Activated CD4-positive, alpha-beta memory T cell treated with anti-CD3 and anti-CD28 coated beads, Interleukin-2, amount 10 ng/mL, durations not matched to agents 7 days and 5 days (primary cell): ENCODE data around the gene FES. TPM values are rescaled to one million over a fixed set of nuclear protein-coding genes. Genes with fewer than 3 reads are reported as not detected.

Source experiments
- CTCF ChIA-PET: fragments of 350-600 bp; sonication (Branson Sonifier 250); formaldehyde crosslinking; loops from one replicate; lab custom pipeline; 2021; ENCODE audit warnings: antibody characterized with exemption, inconsistent platforms; lab: Charles Lee
- POLR2A ChIA-PET: fragments of 350-600 bp; sonication (Branson Sonifier 250); formaldehyde crosslinking; loops from one replicate; lab custom pipeline; 2021; ENCODE audit warnings: antibody characterized with exemption; lab: Charles Lee
- DNase-seq: peaks from one replicate; pipeline ENCODE4 v3.0.0-alpha.2; 2020
- H3K27ac Mint-ChIP-seq: one replicate; pipeline ENCODE4 v1.8.0; 2021; ENCODE audit warnings: mild to moderate bottlenecking, mixed read lengths
- H3K27me3 Mint-ChIP-seq: one replicate; pipeline ENCODE4 v1.8.0; 2021; ENCODE audit warnings: mixed read lengths
- H3K36me3 Mint-ChIP-seq: one replicate; pipeline ENCODE4 v1.8.0; 2021; ENCODE audit warnings: low read depth, mixed read lengths
- H3K4me1 Mint-ChIP-seq: one replicate; pipeline ENCODE4 v1.8.0; 2021; ENCODE audit warnings: mixed read lengths
- H3K4me3 Mint-ChIP-seq: one replicate; pipeline ENCODE4 v1.8.0; 2021; ENCODE audit warnings: mild to moderate bottlenecking, mixed read lengths
- H3K9me3 Mint-ChIP-seq: one replicate; pipeline ENCODE4 v1.8.0; 2021; ENCODE audit warnings: mixed read lengths
- total RNA-seq, 2 experiments: library from RNA; stranded (reverse); gene quantifications; one replicate each; pipeline ENCODE4 v1.2.3, GENCODE V29; 2021

Gene FES
- 10 to 100 TPM; 31.2 to 32.4 TPM for total RNA-seq

GRCh38 chr15:90883976-90884718 is at the start of gene FES:
FES (plus strand) TSS chr15:90884504; CDS start chr15:90885046, 542 bp downstream.
- peaks cover 50% of the 10 kb centered on the region for H3K36me3 Mint-ChIP-seq
- H3K9me3 Mint-ChIP-seq: no peaks in the 10 kb centered on the region
- H3K27ac Mint-ChIP-seq: peak within 1 kb of the TSS; percentile 78
- peak within 1 kb of the TSS; percentile 41 for H3K4me3 Mint-ChIP-seq
- H3K4me1 Mint-ChIP-seq: peaks cover 58% of the 10 kb centered on the region
- POLR2A ChIA-PET: interaction anchor here (0.7 to 4.6 kb wide), 14 partner anchors 8 to 236 kb away, joined by 3 to 26 read pairs (median 13); partner anchors contain the start of genes BLM and HDDC3
- DNase-seq: no peak
- CTCF ChIA-PET: interaction anchor here (1.2 to 3.5 kb wide), 7 partner anchors 10 to 564 kb away, joined by 3 to 36 read pairs (median 10); partner anchors contain the start of genes BLM, HDDC3 and UNC45A
- H3K27me3 Mint-ChIP-seq: no peaks in the 10 kb centered on the region

- Mint-ChIP-seq H3K36me3 (peaks cover 22% of the 10 kb centered on the region), H3K27me3 (no peaks in the 10 kb centered on the region), H3K4me3 (no peak overlapping the region), H3K4me1 (peaks cover 87% of the 10 kb centered on the region), H3K9me3 (no peaks in the 10 kb centered on the region), H3K27ac (peak overlapping the region; percentile 62)
- POLR2A ChIA-PET: interaction anchor here (1.8 to 6.4 kb wide), 3 partner anchors 9 to 19 kb away, joined by 6 to 89 read pairs (median 6); no protein-coding TSS in a partner anchor
- CTCF ChIA-PET: no interaction called here
- no peak for DNase-seq
Measured at GRCh38 chr15:90834626-90835025, 49.7 kb upstream of the FES start.

- Mint-ChIP-seq H3K27ac (peak overlapping the region; percentile 90), H3K4me3 (peak overlapping the region; percentile 79), H3K9me3 (no peaks in the 10 kb centered on the region), H3K36me3 (peaks cover 22% of the 10 kb centered on the region), H3K27me3 (no peaks in the 10 kb centered on the region), H3K4me1 (peaks cover 82% of the 10 kb centered on the region)
- ChIA-PET POLR2A (interaction anchor here (1.1 to 9.2 kb wide), 2 partner anchors 14 to 34 kb away, joined by 4 to 153 read pairs; no protein-coding TSS in a partner anchor), CTCF (interaction anchor here (2.4 kb wide), 1 partner anchor 18 kb away, joined by 12 read pairs; no protein-coding TSS in a partner anchor)
- DNase-seq: no peak
Measured at GRCh38 chr15:90836296-90836871, 47.9 kb upstream of the FES start.

DNA sequence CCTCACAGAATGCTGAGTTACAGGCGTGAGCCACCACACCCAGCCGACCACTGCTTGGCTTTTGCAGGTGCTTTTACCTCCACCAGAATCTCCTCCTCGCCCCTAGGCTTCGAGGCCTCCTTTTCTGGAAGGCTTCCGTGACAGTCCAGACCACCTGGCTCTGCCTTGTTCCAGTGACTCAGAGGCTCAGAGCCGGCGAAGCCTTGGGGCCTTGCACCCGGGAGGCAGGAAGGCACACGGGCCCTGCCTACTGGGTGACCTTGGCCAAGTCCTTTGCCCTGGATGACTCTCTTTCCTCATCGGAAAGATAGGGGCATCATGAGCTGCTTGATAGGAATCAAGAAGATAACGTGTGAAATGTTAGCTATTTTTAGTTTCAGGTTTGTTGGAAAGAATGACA is 47.2 kb upstream of the FES start:
- Mint-ChIP-seq H3K36me3 (peaks cover 28% of the 10 kb centered on the region), H3K27ac (peak overlapping the region; percentile 90), H3K27me3 (no peaks in the 10 kb centered on the region), H3K4me1 (peaks cover 83% of the 10 kb centered on the region), H3K4me3 (peak overlapping the region; percentile 79), H3K9me3 (no peaks in the 10 kb centered on the region)
- CTCF ChIA-PET: interaction anchor here (0.7 to 3.6 kb wide), 7 partner anchors 12 to 188 kb away, joined by 3 to 20 read pairs (median 7); partner anchors contain the start of gene HDDC3
- POLR2A ChIA-PET: interaction anchor here (1.2 to 9.2 kb wide), 14 partner anchors 10 to 238 kb away, joined by 3 to 153 read pairs (median 16); partner anchors contain the start of genes HDDC3 and MAN2A2
- peak; percentile 53 for DNase-seq

DNA sequence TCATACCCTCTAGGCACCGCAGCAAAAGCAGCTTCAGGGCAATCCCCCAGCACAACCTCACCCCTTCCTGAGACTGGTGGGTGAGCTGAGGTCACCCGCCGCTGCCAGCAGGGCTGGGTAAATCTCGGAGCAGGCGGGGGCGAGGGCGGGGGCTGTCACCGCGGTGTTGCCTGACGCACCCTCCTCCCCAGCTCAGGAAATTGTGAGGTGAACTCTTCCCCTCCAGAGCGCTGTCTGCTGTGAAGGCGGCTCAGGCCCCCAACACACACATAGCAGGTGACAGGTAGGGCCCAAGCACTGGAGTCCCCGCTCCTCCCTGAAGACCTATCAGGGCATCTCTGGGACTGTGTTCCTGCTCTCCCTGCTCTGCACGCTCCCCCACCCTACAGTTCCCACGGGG is 46.2 kb upstream of the FES start:
- ChIA-PET POLR2A (interaction anchor here (0.9 to 9.2 kb wide), 24 partner anchors 8 to 456 kb away, joined by 3 to 153 read pairs (median 8); partner anchors contain the start of genes BLM, FURIN, HDDC3 and IQGAP1), CTCF (interaction anchor here (1.1 to 3.6 kb wide), 9 partner anchors 8 to 93 kb away, joined by 3 to 20 read pairs (median 6); partner anchors contain the start of gene HDDC3)
- H3K27ac Mint-ChIP-seq: peak overlapping the region; percentile 90
- DNase-seq: peak; percentile 93
- H3K4me1 Mint-ChIP-seq: peaks cover 81% of the 10 kb centered on the region
- H3K27me3 Mint-ChIP-seq: no peaks in the 10 kb centered on the region
- peaks cover 32% of the 10 kb centered on the region for H3K36me3 Mint-ChIP-seq
- no peaks in the 10 kb centered on the region for H3K9me3 Mint-ChIP-seq
- peak overlapping the region; percentile 79 for H3K4me3 Mint-ChIP-seq

DNA sequence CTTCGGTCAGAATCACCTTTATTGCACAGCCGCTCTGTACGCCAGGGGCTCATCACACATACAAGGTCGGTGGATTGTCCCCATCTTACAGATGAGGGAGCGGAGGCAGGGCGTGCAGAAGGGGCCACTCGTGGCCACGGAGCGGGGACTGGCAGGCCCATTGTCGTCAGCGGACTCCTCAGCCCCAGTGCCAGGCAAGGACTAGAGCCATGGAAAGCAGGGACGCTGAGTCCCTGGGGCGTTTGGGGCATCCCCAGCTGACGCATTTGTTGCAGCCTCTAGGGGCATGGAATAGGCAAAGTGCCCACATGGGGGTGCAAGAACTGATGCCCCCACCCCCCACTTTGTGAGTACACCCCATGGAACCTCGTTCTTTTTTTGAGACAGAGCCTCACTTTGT is 45.8 kb upstream of the FES start:
- Mint-ChIP-seq H3K4me1 (peaks cover 82% of the 10 kb centered on the region), H3K27me3 (no peaks in the 10 kb centered on the region), H3K27ac (peak overlapping the region; percentile 90), H3K4me3 (peak overlapping the region; percentile 79), H3K36me3 (peaks cover 35% of the 10 kb centered on the region), H3K9me3 (no peaks in the 10 kb centered on the region)
- ChIA-PET POLR2A (interaction anchor here (0.9 to 9.2 kb wide), 24 partner anchors 8 to 456 kb away, joined by 3 to 153 read pairs (median 8); partner anchors contain the start of genes BLM, FURIN, HDDC3 and IQGAP1), CTCF (interaction anchor here (1.1 to 3.6 kb wide), 10 partner anchors 9 to 93 kb away, joined by 3 to 20 read pairs (median 6); partner anchors contain the start of gene HDDC3)
- no peak for DNase-seq

DNA sequence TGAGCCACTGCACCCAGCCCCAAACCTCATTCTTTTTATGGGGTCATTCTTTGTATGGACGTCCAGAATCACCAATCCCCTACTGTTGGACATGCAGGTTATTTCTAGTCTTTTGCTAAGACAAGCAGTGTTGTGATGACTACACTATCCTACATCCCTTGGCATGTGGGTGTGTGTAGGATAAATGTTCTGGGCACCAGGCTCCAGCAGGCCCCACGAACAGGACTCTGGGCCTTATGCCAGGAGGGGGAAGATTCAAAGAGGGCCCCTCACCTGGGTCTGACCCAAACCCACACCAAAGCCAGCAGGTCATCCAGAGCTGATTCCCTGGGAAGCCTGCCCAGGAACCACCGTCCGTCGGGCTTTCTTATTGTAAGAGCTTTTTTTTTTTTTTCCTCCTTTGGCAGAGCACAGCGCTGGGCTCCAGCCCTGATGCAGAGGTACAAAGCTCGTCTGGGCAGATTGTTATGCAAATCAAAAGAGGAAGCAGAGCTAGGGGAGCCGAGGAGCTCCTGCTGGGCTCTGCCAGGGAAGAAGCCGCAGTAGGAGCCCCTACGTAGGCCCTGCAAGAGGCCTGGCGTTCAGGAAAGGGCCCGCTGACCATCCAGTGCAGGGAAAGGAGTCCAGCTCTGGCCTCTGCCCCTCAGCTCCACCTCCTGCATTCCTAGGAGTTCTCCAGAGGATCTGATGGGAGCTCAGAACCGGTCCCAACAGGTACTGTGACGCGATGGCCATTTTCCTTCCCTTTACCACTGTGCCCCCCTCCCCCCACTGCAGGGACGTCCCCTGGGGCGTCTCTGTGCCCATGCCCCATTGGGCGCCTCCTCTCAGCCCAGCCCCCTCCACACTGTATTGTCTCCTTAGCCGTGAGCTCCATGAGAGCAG is 44.9 kb upstream of the FES start:
- H3K4me1 Mint-ChIP-seq: peaks cover 83% of the 10 kb centered on the region
- H3K9me3 Mint-ChIP-seq: no peaks in the 10 kb centered on the region
- ChIA-PET POLR2A (interaction anchor here (0.8 to 9.2 kb wide), 17 partner anchors 8 to 457 kb away, joined by 3 to 153 read pairs (median 10); partner anchors contain the start of genes BLM, FURIN, HDDC3 and IQGAP1), CTCF (interaction anchor here (1.1 to 3.6 kb wide), 7 partner anchors 10 to 358 kb away, joined by 3 to 20 read pairs (median 6); no protein-coding TSS in a partner anchor)
- peak overlapping the region; percentile 79 for H3K4me3 Mint-ChIP-seq
- H3K27ac Mint-ChIP-seq: peak overlapping the region; percentile 90
- H3K27me3 Mint-ChIP-seq: no peaks in the 10 kb centered on the region
- H3K36me3 Mint-ChIP-seq: peaks cover 36% of the 10 kb centered on the region
- DNase-seq: no peak

DNA sequence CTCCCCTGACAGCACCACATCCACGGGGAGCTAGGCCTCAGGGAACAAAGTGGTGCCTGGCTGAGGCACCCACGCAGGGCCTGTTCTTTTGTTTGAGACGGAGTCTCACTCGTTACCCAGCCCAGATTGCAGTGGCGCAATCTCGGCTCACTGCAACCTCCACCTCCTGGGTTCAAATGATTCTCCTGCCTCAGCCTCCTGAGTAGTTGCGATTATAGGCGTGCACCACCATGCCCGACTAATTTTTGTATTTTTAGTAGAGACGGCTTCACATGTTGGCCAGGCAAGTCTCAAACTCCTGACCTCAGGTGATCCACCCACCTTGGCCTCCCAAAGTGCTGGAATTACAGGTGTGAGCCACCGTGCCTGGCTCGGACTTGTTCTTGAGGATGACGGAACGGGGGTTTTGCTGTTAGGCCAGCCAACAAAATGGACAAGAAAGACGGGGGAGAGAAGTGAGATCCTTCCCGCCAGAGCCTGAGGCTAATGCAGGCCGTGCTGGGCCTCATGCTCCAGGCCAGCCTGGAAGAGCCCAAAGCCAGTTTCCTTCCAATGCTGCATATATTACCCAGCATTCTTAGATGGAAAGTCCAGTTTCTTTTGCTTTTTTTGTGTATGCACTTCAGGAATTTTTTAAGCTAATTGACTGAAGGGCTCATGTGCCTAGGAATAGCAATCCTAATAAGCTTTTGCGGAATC is 44.0 kb upstream of the FES start:
- Mint-ChIP-seq H3K4me3 (peak overlapping the region; percentile 79), H3K9me3 (no peaks in the 10 kb centered on the region), H3K4me1 (peaks cover 81% of the 10 kb centered on the region), H3K27me3 (no peaks in the 10 kb centered on the region), H3K27ac (peak overlapping the region; percentile 90), H3K36me3 (peaks cover 32% of the 10 kb centered on the region)
- ChIA-PET CTCF (interaction anchor here (1.3 to 3.6 kb wide), 4 partner anchors 9 to 46 kb away, joined by 5 to 20 read pairs (median 11); no protein-coding TSS in a partner anchor), POLR2A (interaction anchor here (1.4 to 9.2 kb wide), 9 partner anchors 10 to 123 kb away, joined by 7 to 153 read pairs (median 26); partner anchors contain the start of genes BLM, FURIN and HDDC3)
- DNase-seq: no peak

GRCh38 chr15:90840954-90841353 is 43.4 kb upstream of the FES start:
- no peak overlapping the region for H3K27ac Mint-ChIP-seq
- no peak overlapping the region for H3K4me3 Mint-ChIP-seq
- no peaks in the 10 kb centered on the region for H3K9me3 Mint-ChIP-seq
- no peaks in the 10 kb centered on the region for H3K27me3 Mint-ChIP-seq
- DNase-seq: no peak
- ChIA-PET POLR2A (interaction anchor here (3.6 to 9.2 kb wide), 3 partner anchors 10 to 27 kb away, joined by 29 to 153 read pairs (median 120); no protein-coding TSS in a partner anchor), CTCF (no interaction called here)
- H3K4me1 Mint-ChIP-seq: peaks cover 83% of the 10 kb centered on the region
- peaks cover 32% of the 10 kb centered on the region for H3K36me3 Mint-ChIP-seq

GRCh38 chr15:90844696-90845095 is 39.6 kb upstream of the FES start:
- H3K9me3 Mint-ChIP-seq: no peaks in the 10 kb centered on the region
- H3K4me3 Mint-ChIP-seq: no peak overlapping the region
- no peaks in the 10 kb centered on the region for H3K27me3 Mint-ChIP-seq
- H3K4me1 Mint-ChIP-seq: peaks cover 66% of the 10 kb centered on the region
- ChIA-PET CTCF (interaction anchor here (0.7 to 2.3 kb wide), 3 partner anchors 16 to 41 kb away, joined by 3 to 9 read pairs (median 5); no protein-coding TSS in a partner anchor), POLR2A (interaction anchor here (0.7 to 2.1 kb wide), 6 partner anchors 13 to 30 kb away, joined by 3 to 11 read pairs (median 4); partner anchors contain the start of gene FURIN)
- peak overlapping the region; percentile 85 for H3K27ac Mint-ChIP-seq
- peaks cover 32% of the 10 kb centered on the region for H3K36me3 Mint-ChIP-seq
- DNase-seq: no peak
